ENCODE results near the gene FNBP1. TPM values are rescaled to one million over a fixed set of nuclear protein-coding genes. Genes with fewer than 3 reads are reported as not detected.

The FNBP1 gene
- total and polyA plus RNA-seq, 2 donors (not counting 1 experiment from before 2014, with no cell fraction given): 42.9 to 318 TPM

- CTCF ChIA-PET: interaction anchor here (0.6 to 1.6 kb wide), 6 partner anchors 11 to 1605 kb away, joined by 3 to 5 read pairs (median 4); no protein-coding TSS in a partner anchor
- Histone ChIP-seq H3K9ac (ENCODE audit: low read length) (peak overlapping the region; percentile 19), H3K4me3 (ENCODE audit: control extremely low read depth in 1 of 5, extremely low read depth in 1 of 5, insufficient read depth in 1 of 5, low read depth in 2 of 5, low read length in 4 of 5) (peak overlapping the region in 1 of 5 experiments; percentile 15), H3K4me2 (replicated peaks; ENCODE audit: low read depth, low read length, poor library complexity, severe bottlenecking) (peak overlapping the region; percentile 96), H4K20me1 (ENCODE audit: control insufficient read depth, insufficient read depth, low read length, poor library complexity, severe bottlenecking) (peaks cover 12% of the 10 kb centered on the region), H3K27me3 (replicated peaks in 1 of 4; ENCODE audit: control extremely low read depth in 1 of 4, control insufficient read depth in 3 of 4, insufficient read depth in 4 of 4, low read length in 3 of 4) (no peaks in the 10 kb centered on the region), H3K9me3 (ENCODE audit: control extremely low read depth in 1 of 3, control insufficient read depth in 2 of 3, insufficient read depth in 1 of 3, low read length in 2 of 3) (no peaks in the 10 kb centered on the region), H3K27ac (ENCODE audit: low read length in 2 of 2) (peak overlapping the region; percentile 11 to 48), H3K36me3 (replicated peaks in 1 of 2; ENCODE audit: control extremely low read depth in 1 of 2, control insufficient read depth in 1 of 2, extremely low read depth in 1 of 2, insufficient read depth in 2 of 2, low read length in 1 of 2) (no peaks in the 10 kb centered on the region), H3K4me1 (ENCODE audit: control insufficient read depth in 2 of 2, insufficient read depth in 2 of 2, low read length in 2 of 2) (peaks cover 31 to 34% of the 10 kb centered on the region in 2 donors), H3K79me2 (ENCODE audit: control insufficient read depth, insufficient read depth, low read length) (peaks cover 40% of the 10 kb centered on the region), H2AFZ (ENCODE audit: insufficient read depth, low read depth, low read length, poor library complexity, severe bottlenecking) (no peak overlapping the region)
- no CpG with 5 or more reads among the region's 4 CpGs for WGBS (ENCODE audit: insufficient coverage)
- Mint-ChIP-seq H3K4me1 (peaks cover 44% of the 10 kb centered on the region), H3K4me3 (peak overlapping the region; percentile 62), H3K27me3 (no peaks in the 10 kb centered on the region), H3K27ac (peak overlapping the region; percentile 80), H3K9me3 (ENCODE audit: insufficient read depth) (no peaks in the 10 kb centered on the region)
- POLR2A ChIA-PET: interaction anchor here (0.7 to 4.8 kb wide), 4 partner anchors 8 to 195 kb away, joined by 3 to 18 read pairs (median 10); partner anchors contain the start of gene GPR107
- intact Hi-C loops (cut with micrococcal nuclease): no loop called here
- TF ChIP-seq CTCF (IDR thresholded peaks at IDR 0.05) (no peak), EZH2 (IDR thresholded peaks at IDR 0.05; ENCODE audit: borderline replicate concordance, insufficient read depth, low read depth, low read length, poor library complexity, severe bottlenecking) (no peak)
- DNase-seq (no peak), ATAC-seq (ENCODE audit: low read depth) (no peak)
Observed at GRCh38 chr9:130045725-130046450, 2.9 kb upstream of the FNBP1 start.

Measured in B cell (primary cell).